ENCODE measurements around the gene CDK5. TPM values are rescaled to one million over a fixed set of nuclear protein-coding genes. Genes with fewer than 3 reads are reported as not detected.
A peak's percentile ranks its signal among the peaks of the same experiment; 100 is the strongest.

Gene CDK5
- total and polyA plus RNA-seq, 2 of the 13 experiments (the other 11 are each of a cell fraction or from before 2014, with no cell fraction given) = 16.4 to 21.3 TPM

DNA sequence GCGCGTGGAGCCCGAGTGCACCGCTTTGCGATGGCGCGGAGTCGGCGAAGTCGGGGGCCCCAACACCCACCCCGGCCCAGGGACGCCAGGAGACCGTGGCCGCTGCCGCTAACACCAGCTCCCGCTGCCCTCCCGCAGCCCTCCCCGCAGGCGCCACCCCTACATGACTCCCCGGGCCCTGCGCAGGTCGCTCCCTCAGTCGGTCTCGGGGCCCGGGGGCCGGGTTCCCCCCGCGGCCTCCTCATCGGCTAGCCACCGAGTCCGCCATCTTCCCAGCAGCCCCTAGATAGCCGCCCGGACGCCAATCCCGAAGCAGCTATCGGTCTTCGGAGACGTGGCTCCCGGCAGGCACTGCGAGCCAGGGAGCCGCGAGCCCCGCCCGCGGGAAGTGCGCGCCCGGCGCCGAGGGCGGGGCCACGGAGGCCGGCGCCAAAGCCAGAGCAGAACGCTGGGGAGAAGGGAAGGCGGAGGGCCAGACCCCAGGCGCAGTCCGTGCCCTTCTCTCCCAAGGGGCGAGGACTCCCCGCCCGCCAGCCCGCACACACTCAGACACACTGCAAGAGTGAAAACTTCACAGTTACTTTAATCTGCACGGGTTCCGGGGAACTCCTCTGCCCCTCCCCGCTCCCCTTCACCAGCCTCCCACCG is 22.9 kb upstream of the CDK5 start, which contains the start of gene FASTK (continued):
- TF ChIP-seq, protein P1, sequence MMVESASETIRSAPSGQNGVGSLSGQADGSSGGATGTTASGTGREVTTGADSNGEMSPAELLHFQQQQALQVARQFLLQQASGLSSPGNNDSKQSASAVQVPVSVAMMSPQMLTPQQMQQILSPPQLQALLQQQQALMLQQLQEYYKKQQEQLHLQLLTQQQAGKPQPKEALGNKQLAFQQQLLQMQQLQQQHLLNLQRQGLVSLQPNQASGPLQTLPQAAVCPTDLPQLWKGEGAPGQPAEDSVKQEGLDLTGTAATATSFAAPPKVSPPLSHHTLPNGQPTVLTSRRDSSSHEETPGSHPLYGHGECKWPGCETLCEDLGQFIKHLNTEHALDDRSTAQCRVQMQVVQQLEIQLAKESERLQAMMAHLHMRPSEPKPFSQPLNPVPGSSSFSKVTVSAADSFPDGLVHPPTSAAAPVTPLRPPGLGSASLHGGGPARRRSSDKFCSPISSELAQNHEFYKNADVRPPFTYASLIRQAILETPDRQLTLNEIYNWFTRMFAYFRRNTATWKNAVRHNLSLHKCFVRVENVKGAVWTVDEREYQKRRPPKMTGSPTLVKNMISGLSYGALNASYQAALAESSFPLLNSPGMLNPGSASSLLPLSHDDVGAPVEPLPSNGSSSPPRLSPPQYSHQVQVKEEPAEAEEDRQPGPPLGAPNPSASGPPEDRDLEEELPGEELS (CRISPR knock-in tag; IDR thresholded peaks at IDR 0.05) = no peak
- TF ChIP-seq JARID2 (CRISPR knock-in tag; IDR thresholded peaks at IDR 0.05; ENCODE audit: insufficient replicate concordance) (no peak), TAF1 (CRISPR knock-in tag; IDR thresholded peaks at IDR 0.05) (peak; percentile 95), ZNF362 (CRISPR knock-in tag; IDR thresholded peaks at IDR 0.05; ENCODE audit: borderline replicate concordance) (0 out of 2 replicates have a peak, but pooled peaks have one; percentile 11), REST (IDR thresholded peaks at IDR 0.05; ENCODE audit: borderline replicate concordance in 1 of 2, low read depth in 1 of 2, low read length in 2 of 2) (0 out of 4 replicates have a peak, but pooled peaks of 1 of the 2 experiments have one; percentile 44), SALL2 (CRISPR knock-in tag; IDR thresholded peaks at IDR 0.05) (peak; percentile 64; the same call in 1 of the 2 replicates), NFKBIZ (CRISPR knock-in tag; IDR thresholded peaks at IDR 0.05) (no peak; the same call in 1 of the 2 replicates), RBFOX2 (IDR thresholded peaks at IDR 0.05; ENCODE audit: low read depth, low read length) (peak; percentile 96), ZNF616 (CRISPR knock-in tag; IDR thresholded peaks at IDR 0.05; ENCODE audit: low read depth) (0 out of 2 replicates have a peak, but pooled peaks have one; percentile 14), SNAPC2 (CRISPR knock-in tag; IDR thresholded peaks at IDR 0.05) (peak; percentile 37; the same call in 1 of the 2 replicates), ZNF205 (CRISPR knock-in tag; IDR thresholded peaks at IDR 0.05) (no peak), AKNA (CRISPR knock-in tag; IDR thresholded peaks at IDR 0.05; ENCODE audit: borderline replicate concordance) (no peak), XRCC5 (optimal IDR thresholded peaks at IDR 0.05; ENCODE audit: low read length) (peak; percentile 23), BRD4 (CRISPR knock-in tag; IDR thresholded peaks at IDR 0.05) (no peak; the same call in 1 of the 2 replicates)
- TF ChIP-seq, protein P2, sequence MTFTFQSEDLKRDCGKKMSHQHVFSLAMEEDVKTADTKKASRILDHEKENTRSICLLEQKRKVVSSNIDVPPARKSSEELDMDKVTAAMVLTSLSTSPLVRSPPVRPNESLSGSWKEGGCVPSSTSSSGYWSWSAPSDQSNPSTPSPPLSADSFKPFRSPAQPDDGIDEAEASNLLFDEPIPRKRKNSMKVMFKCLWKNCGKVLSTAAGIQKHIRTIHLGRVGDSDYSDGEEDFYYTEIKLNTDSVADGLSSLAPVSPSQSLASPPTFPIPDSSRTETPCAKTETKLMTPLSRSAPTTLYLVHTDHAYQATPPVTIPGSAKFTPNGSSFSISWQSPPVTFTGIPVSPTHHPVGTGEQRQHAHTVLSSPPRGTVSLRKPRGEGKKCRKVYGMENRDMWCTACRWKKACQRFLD (CRISPR knock-in tag; IDR thresholded peaks at IDR 0.05; ENCODE audit: borderline replicate concordance) = 0 out of 2 replicates have a peak, but pooled peaks have one; percentile 41

Measured in HepG2 (cell line).